ENCODE data around the gene SMYD3.

The SMYD3 gene

DNA sequence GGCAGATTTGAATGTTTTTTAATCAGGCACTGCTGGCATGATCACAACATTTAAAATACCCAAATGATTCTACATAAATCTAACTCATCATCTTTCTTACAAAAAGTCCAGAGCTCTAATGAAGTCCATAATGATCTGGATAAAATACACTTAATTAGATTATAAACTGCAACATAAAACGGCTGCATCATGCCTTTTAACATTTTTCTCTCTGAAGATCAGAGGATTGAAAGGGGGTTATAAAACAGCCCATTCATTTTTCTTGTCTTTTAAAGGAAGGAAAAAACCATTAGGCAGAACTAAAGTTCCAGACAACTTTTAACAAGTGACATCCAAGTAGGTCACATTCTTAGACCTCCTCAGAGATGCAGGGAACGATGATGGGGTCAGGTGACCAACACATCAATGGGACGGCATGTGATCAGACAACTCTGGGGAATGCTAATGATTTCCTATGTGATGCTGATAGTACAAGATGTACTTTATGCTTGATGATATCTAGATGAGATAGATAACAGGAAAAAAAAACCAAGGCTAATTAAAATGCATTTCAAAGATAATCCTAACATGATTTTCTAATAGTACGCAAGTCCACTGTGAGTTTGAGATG lies 455.1 kb downstream of the SMYD3 start:
- H3K4me3 ChIP-seq (replicated peaks; ENCODE audit: low read depth, low read length): no peak overlapping the region
- TF ChIP-seq, protein P1, sequence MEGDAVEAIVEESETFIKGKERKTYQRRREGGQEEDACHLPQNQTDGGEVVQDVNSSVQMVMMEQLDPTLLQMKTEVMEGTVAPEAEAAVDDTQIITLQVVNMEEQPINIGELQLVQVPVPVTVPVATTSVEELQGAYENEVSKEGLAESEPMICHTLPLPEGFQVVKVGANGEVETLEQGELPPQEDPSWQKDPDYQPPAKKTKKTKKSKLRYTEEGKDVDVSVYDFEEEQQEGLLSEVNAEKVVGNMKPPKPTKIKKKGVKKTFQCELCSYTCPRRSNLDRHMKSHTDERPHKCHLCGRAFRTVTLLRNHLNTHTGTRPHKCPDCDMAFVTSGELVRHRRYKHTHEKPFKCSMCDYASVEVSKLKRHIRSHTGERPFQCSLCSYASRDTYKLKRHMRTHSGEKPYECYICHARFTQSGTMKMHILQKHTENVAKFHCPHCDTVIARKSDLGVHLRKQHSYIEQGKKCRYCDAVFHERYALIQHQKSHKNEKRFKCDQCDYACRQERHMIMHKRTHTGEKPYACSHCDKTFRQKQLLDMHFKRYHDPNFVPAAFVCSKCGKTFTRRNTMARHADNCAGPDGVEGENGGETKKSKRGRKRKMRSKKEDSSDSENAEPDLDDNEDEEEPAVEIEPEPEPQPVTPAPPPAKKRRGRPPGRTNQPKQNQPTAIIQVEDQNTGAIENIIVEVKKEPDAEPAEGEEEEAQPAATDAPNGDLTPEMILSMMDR (IDR thresholded peaks at IDR 0.05; ENCODE audit: insufficient read depth, low read length, poor library complexity, severe bottlenecking): no peak
- DNase-seq (ENCODE audit: extremely low read depth, insufficient read length): no peak
- H3K27me3 ChIP-seq (replicated peaks; ENCODE audit: control insufficient read depth, insufficient read depth, low read length): no peaks in the 10 kb centered on the region
- no peaks in the 10 kb centered on the region for H3K36me3 ChIP-seq (ENCODE audit: control insufficient read depth, insufficient read depth, low read length)

DNA sequence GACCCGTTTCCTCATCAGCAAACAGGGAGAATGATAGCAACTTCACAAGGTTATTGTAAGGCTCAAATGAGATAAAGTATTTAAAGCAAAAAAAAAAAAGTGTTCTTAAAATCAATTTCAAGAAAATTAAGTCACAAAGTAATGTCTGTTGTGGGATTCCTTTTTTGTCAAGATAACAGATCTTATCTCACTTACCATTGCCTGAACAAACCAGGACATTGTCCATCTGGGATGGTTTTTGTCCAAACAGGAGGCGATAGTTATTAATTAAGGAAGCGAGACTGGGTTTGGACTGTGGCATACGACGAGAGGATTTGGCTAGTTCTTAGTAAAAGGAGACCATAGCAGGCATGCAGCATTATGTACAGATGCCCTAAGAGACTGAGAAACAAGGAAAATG lies 458.4 kb downstream of the SMYD3 start:
- Histone ChIP-seq H3K27me3 (replicated peaks; ENCODE audit: control insufficient read depth, insufficient read depth, low read length) (no peaks in the 10 kb centered on the region), H3K4me3 (replicated peaks; ENCODE audit: low read depth, low read length) (no peak overlapping the region), H3K36me3 (ENCODE audit: control insufficient read depth, insufficient read depth, low read length) (no peaks in the 10 kb centered on the region)
- TF ChIP-seq, protein P1 (IDR thresholded peaks at IDR 0.05; ENCODE audit: insufficient read depth, low read length, poor library complexity, severe bottlenecking): no peak
- DNase-seq (ENCODE audit: extremely low read depth, insufficient read length): no peak

DNA sequence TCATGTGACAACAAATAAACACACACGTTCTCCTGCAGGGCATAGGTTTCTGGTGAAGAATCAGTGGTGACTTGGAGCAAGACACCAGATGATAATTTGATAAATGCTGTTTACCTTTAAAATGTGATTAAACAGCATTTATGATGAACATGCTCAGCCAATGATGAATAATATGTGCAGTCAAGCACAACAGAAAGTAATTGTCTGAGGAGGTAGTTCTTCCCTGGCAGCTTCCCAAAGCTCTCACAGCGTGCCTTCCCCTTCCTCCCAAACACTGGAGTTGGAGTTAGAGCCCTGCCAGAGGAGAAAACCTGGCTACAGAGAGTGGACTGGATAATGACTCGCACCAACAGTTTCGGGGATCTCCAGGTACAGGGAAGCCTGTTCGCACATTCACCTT lies 463.5 kb downstream of the SMYD3 start:
- no peak for DNase-seq (ENCODE audit: extremely low read depth, insufficient read length)
- no peaks in the 10 kb centered on the region for H3K27me3 ChIP-seq (replicated peaks; ENCODE audit: control insufficient read depth, insufficient read depth, low read length)
- H3K36me3 ChIP-seq (ENCODE audit: control insufficient read depth, insufficient read depth, low read length): no peaks in the 10 kb centered on the region
- no peak overlapping the region for H3K4me3 ChIP-seq (replicated peaks; ENCODE audit: low read depth, low read length)
- TF ChIP-seq, protein P1 (IDR thresholded peaks at IDR 0.05; ENCODE audit: insufficient read depth, low read length, poor library complexity, severe bottlenecking): no peak

DNA sequence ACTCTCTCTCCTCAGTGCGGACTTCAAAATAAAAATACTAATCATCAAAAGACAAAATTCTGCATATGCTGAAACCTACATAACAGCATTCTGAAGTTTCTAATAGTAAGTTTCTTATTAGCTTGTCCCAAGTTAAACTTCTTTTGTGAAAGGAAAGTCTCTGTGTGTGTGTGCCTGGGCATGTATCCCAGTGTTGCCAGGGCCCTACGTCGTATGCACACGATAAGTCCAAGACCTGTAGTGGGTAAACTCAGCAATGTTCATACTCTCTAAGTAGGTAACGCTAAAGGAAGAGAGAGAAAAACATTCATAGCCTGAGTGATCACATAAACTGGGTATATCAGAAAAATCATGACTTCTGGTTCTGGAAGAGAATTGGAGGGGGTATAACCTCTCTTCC lies 465.7 kb downstream of the SMYD3 start:
- Histone ChIP-seq H3K36me3 (ENCODE audit: control insufficient read depth, insufficient read depth, low read length) (no peaks in the 10 kb centered on the region), H3K4me3 (replicated peaks; ENCODE audit: low read depth, low read length) (no peak overlapping the region), H3K27me3 (replicated peaks; ENCODE audit: control insufficient read depth, insufficient read depth, low read length) (no peaks in the 10 kb centered on the region)
- TF ChIP-seq, protein P1 (IDR thresholded peaks at IDR 0.05; ENCODE audit: insufficient read depth, low read length, poor library complexity, severe bottlenecking): no peak
- DNase-seq (ENCODE audit: extremely low read depth, insufficient read length): no peak

DNA sequence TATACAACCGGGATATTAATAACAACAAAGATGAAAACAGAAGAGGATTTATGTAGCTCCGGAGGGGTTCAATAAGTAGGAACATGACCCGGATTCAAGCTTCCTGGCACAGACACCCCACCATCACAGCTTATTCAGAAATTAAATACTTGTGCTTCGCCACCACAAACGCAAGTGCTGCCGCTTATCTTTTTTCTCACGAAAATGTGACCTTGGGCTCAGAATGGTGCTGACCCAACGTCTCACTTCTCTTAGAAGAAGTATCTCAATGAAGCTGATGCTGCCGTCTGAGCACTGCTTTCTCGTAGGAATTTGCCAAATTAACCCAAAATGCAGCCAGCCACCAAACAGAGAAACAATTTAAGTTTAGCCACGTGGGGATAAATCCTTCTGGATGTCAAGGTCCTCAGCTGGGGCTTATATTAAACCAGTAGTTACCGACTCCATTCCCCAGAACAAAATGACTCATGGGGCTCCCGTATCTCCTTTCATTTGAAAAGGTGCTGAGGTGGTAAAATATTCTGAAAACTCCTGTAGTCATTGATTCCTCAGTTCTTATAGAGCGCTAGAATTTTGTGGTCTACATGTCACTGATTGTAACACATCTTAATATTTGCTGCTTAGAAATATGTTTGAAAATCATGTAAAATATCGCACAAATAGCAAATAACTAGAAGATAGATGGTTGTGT lies 466.7 kb downstream of the SMYD3 start:
- TF ChIP-seq, protein P1 (IDR thresholded peaks at IDR 0.05; ENCODE audit: insufficient read depth, low read length, poor library complexity, severe bottlenecking): no peak
- no peak for DNase-seq (ENCODE audit: extremely low read depth, insufficient read length)
- Histone ChIP-seq H3K36me3 (ENCODE audit: control insufficient read depth, insufficient read depth, low read length) (no peaks in the 10 kb centered on the region), H3K4me3 (replicated peaks; ENCODE audit: low read depth, low read length) (no peak overlapping the region), H3K27me3 (replicated peaks; ENCODE audit: control insufficient read depth, insufficient read depth, low read length) (no peaks in the 10 kb centered on the region)

All from GM06990 (cell line).